PC-3 (cell line): Measurements from ENCODE around the gene NAA60.

Experiments
- CTCF ChIP-seq: fragments of 300-600 bp; sonication (generic); conservative IDR thresholded peaks from 2 replicates; pipeline ENCODE4 v1.5.1; 2017; ENCODE audit warnings: antibody characterized with exemption, low read depth, mild to moderate bottlenecking, low read length
- EZH2phosphoT487 ChIP-seq: fragments of 300-600 bp; sonication (generic); IDR thresholded peaks from 2 replicates; pipeline ENCODE4 v1.6.1; 2018; ENCODE audit warnings: mild to moderate bottlenecking, antibody characterized with exemption, low read length, borderline replicate concordance

DNA sequence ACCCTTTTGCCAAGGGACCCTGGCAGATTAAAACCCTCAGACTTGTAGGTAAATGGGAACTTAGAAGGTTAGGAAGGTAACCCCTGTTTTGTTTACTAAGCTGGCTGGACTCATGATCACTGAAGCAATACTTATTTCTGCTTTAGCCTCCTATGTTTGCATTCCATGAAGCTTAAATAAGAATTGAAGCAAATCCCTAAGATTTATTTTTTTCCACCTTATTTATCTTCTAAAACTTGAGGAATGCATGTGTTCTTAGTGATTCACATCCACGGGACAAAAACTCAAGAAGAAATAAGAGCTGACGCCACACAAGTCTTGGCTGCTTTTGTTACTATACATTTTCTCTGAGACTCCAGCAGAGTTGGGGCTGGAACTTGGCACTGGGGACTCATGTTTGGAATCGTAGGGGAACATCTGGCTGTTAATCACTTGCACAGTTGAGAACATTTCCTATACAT lies 92.8 kb downstream of the NAA60 start:
- TF ChIP-seq EZH2phosphoT487 (no peak), CTCF (no peak)
